Heart right ventricle (tissue), 16 donors: ENCODE results near the gene FBP2. TPM values are rescaled to one million over a fixed set of nuclear protein-coding genes. Genes with fewer than 3 reads are reported as not detected.

ENCODE experiments used
- ATAC-seq, 8 donors: fragments of 200-7000 bp; cut with Tn5 transposase; one replicate each; pipeline ENCODE4 v1.9.1; 2020; ENCODE audit warnings: mild to moderate bottlenecking in 8 of 8, moderate library complexity in 8 of 8, moderate number of reproducible peaks in 1 of 8
- DNase-seq, 2 donors: peaks; one replicate each; pipeline ENCODE4 v3.0.0-alpha.2; 2020
- H3K27ac ChIP-seq, 10 donors: fragments of 200-600 bp; sonication (generic) in 2 of 10; one replicate each; pipeline versions ENCODE4 v1.5.0 to v1.8.0; 2020 to 2022; ENCODE audit warnings: mild to moderate bottlenecking in 3 of 10
- H3K27me3 ChIP-seq, 7 donors: fragments of 200-600 bp; one replicate each; pipeline ENCODE4 v1.8.0; 2021 to 2022; ENCODE audit warnings: mild to moderate bottlenecking in 2 of 7
- H3K36me3 ChIP-seq, 9 donors: fragments of 200-600 bp; sonication (generic) in 1 of 9; one replicate each; pipeline versions ENCODE4 v1.5.0 to v1.8.0; 2020 to 2022; ENCODE audit warnings: mild to moderate bottlenecking in 2 of 9
- H3K4me1 ChIP-seq, 9 donors: fragments of 200-600 bp; sonication (generic) in 1 of 9; one replicate each; pipeline versions ENCODE4 v1.5.0 to v1.8.0; 2020 to 2022; ENCODE audit warnings: mild to moderate bottlenecking in 4 of 9
- H3K4me3 ChIP-seq, 10 donors: fragments of 200-600 bp; sonication (generic) in 2 of 10; one replicate each; pipeline versions ENCODE4 v1.5.0 to v1.8.0; 2020 to 2022; ENCODE audit warnings: mild to moderate bottlenecking in 7 of 10, moderate library complexity in 2 of 10
- H3K9me3 ChIP-seq, 11 donors: fragments of 200-600 bp in 10 of 11; sonication (generic) in 2 of 11; one replicate each; pipeline versions ENCODE4 v1.5.0 to v1.8.0; 2013 to 2022; ENCODE audit warnings: mild to moderate bottlenecking in 2 of 11, control low read depth in 1 of 11, moderate library complexity in 1 of 11
- CTCF ChIP-seq, 9 donors: fragments of 200-600 bp; sonication (generic) in 2 of 9; IDR thresholded peaks; one replicate each; pipeline versions ENCODE4 v1.5.0 to v1.8.0; 2021 to 2022; ENCODE audit warnings: antibody characterized with exemption in 9 of 9, mild to moderate bottlenecking in 5 of 9, moderate library complexity in 1 of 9
- WGBS, 2 donors: extraction: QIAGEN DNeasy Blood & Tissue Kit; methylation state at CpG; one replicate each; pipeline ENCODE4 v1.1.7; 2013; ENCODE audit warnings: inconsistent platforms in 1 of 2; 5-methylcytosine and 5-hydroxymethylcytosine counted together
- intact Hi-C, 10 donors: fragments of 100-400 bp; cut with DNase I; formaldehyde crosslinking; loops; one replicate each; pipeline versions ENCODE4 v1.11.1 to v1.14.2; 2022
- polyA plus RNA-seq, 2 donors: library from polyadenylated mRNA; stranded (reverse); fragments of 200-250 nt; gene quantifications; one replicate each; pipeline ENCODE4 v1.2.3, GENCODE V29; 2013
- total RNA-seq, 10 donors: library from RNA; stranded (reverse); fragmentation: NEBNext Ultra II Directional in 3 of 10; extraction: Animal tissue kit (Norgen Biotek cat#: 25700) in 3 of 10; gene quantifications; one replicate each; pipeline versions ENCODE4 v1.2.1 to v1.2.4, GENCODE V29; 2021 to 2023
- donor health status: Arrhythmogenic right ventricular cardiomyopathy.
- donor health status: ischemic (EF 13 %, LVEDD 7.1; RV severe dilation, severe dysfunction).
- donor health status: healthy with polysubstance abuse.
- donor health status: DM: no; HTN: yes; CAD: no.
- donor health status: DM: no; HTN: no; CAD: no.
- donor health status: ischemic (EF 25% LVEDD 6.9; RV normal size, moderate dysfunction).
- donor health status: ischemic (EF 25% LVEDD 5.7; RV mildly dilated, moderate dysfunction).
- donor health status: healthy.
- donor health status: DM: yes; HTN: yes; CAD: no.
- donor health status: Ischemic cardiomyopathy.
- donor health status: ischemic (EF 35%, LVEDD 5.7; RV mildly dilated, moderate dysfunction).
- donor health status: nonischemic (EF 11% LVEDD 7.7; RV severe dilation, severe dysfunction).
- donor health status: DM: yes; HTN: yes; CAD: no.
- donor health status: PGD.
- donor health status: ischemic (EF 29% LVEDD 5.4; RV normal size, mild dysfunction).
- donor health status: nonischemic (EF 23%, LVEDD 6.1; RV moderate dilation, normal function).

FBP2 gene
- total and polyA plus RNA-seq, 12 donors: 0.04 to 0.51 TPM; not detected in 10

DNA sequence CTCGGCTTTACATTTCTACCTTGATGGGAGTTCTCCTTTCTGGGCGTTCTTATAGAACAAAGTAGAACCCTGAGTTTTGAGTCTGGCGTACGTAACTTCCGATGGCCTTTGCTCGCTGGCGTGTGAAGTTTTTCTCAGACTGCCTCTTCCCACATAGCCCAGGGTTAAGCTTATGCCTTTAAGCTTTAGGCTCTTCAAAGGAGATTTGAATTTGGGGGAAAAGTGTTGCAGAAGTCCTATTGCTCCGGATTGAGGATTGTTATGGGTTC lies 13.7 kb upstream of the FBP2 start:
- intact Hi-C loops: no loop called here
- no peak for DNase-seq
- H3K4me3 ChIP-seq: no peak overlapping the region
- no peak overlapping the region for H3K27ac ChIP-seq
- WGBS, 2 donors: 95 to 97% methylated on average over 8 of the region's 8 CpGs
- peaks cover 0 to 4% (median 0%) of the 10 kb centered on the region in 9 donors for H3K4me1 ChIP-seq
- no peaks in the 10 kb centered on the region for H3K9me3 ChIP-seq
- no peak for TF ChIP-seq CTCF (IDR thresholded peaks at IDR 0.05)
- peaks cover 0 to 34% (median 7%) of the 10 kb centered on the region in 7 donors for H3K27me3 ChIP-seq
- no peaks in the 10 kb centered on the region for H3K36me3 ChIP-seq
- ATAC-seq: no peak

- ATAC-seq (no peak), DNase-seq (no peak)
- no peak for TF ChIP-seq CTCF (IDR thresholded peaks at IDR 0.05)
- H3K9me3 ChIP-seq: no peaks in the 10 kb centered on the region
- WGBS, 2 donors: 87 to 95% methylated on average over 24 of the region's 24 CpGs
- intact Hi-C loops: no loop called here
- H3K27me3 ChIP-seq: peaks cover 0 to 29% (median 6%) of the 10 kb centered on the region in 7 donors
- H3K4me1 ChIP-seq: peaks cover 0 to 4% (median 0%) of the 10 kb centered on the region in 9 donors
- no peak overlapping the region for H3K27ac ChIP-seq
- H3K36me3 ChIP-seq: no peaks in the 10 kb centered on the region
- no peak overlapping the region for H3K4me3 ChIP-seq
Observed at GRCh38 chr9:94606646-94607422, 13.2 kb upstream of the FBP2 start.

DNA sequence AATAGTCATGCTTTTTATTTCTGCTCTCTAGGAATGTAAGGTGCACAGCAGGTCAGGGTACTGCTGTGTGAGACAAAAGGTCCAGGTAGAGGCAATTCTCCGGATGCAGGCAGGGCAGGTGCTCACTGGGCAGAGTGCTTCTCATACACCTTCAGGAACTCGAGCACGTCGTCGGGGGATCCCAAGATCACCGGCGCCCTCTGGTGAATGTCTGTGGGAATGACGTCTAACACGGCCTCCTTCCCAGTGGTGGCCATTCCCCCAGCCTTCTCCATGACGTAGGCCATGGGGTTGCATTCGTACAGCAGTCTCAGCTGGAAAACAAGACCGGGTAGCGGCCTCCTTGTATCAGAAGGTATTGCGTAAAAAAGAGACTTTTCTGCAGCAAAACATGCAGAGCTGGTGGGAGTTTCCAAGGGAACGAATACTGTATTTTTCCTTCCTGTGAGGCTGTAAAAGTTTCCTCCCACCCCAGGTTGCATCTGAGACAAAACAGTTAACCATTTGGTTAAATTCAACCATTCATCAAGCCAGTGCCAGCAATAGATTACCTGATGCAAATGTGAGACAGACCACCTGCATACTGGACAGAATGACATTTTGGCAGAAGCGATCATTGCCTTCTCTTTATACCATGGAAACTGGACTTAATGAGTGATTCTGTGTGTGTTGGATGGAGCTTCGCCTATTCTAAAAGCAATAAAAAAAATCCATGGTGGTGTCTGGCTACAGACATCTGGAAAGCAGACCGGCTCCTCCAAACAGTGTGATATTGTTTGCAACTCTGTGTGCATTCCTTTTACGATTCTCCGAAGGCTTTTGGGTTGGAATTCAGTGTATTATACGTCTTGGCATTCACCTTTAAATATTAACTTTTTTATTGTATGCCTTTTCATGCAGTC lies 9.9 kb upstream of the FBP2 start:
- peak; percentile 44 to 55 for DNase-seq
- no peak overlapping the region for H3K4me3 ChIP-seq
- no peaks in the 10 kb centered on the region for H3K9me3 ChIP-seq
- H3K27ac ChIP-seq: no peak overlapping the region
- peaks cover 0 to 4% (median 0%) of the 10 kb centered on the region in 9 donors for H3K4me1 ChIP-seq
- H3K36me3 ChIP-seq: no peaks in the 10 kb centered on the region
- 27 to 31% methylated on average over 21 of the region's 21 CpGs for WGBS, 2 donors
- TF ChIP-seq CTCF (IDR thresholded peaks at IDR 0.05): peak; percentile 15 to 78 (median 54)
- peak; percentile 38 to 91 (median 69) for ATAC-seq
- intact Hi-C loops: no loop called here
- peaks cover 0 to 21% (median 6%) of the 10 kb centered on the region in 7 donors for H3K27me3 ChIP-seq

- DNase-seq: no peak
- no peaks in the 10 kb centered on the region for H3K36me3 ChIP-seq
- no peak for ATAC-seq
- peaks cover 0 to 4% (median 0%) of the 10 kb centered on the region in 9 donors for H3K4me1 ChIP-seq
- intact Hi-C loops: no loop called here
- H3K27me3 ChIP-seq: peaks cover 0 to 21% (median 3%) of the 10 kb centered on the region in 7 donors
- H3K9me3 ChIP-seq: no peaks in the 10 kb centered on the region
- H3K4me3 ChIP-seq: no peak overlapping the region
- TF ChIP-seq CTCF (IDR thresholded peaks at IDR 0.05): no peak
- WGBS, 2 donors: 81 to 87% methylated on average over 6 of the region's 6 CpGs
- no peak overlapping the region for H3K27ac ChIP-seq
Observed at GRCh38 chr9:94602666-94603065, 9.0 kb upstream of the FBP2 start.
